CD4-positive, alpha-beta memory T cell (primary cell): Measurements from ENCODE around the gene C2CD5. TPM values are rescaled to one million over a fixed set of nuclear protein-coding genes. Genes with fewer than 3 reads are reported as not detected.

Experiments used
- CTCF ChIA-PET: fragments of 350-600 bp; sonication (Branson Sonifier 250); formaldehyde crosslinking; loops from one replicate; lab custom pipeline; 2021; ENCODE audit warnings: inconsistent platforms; ENCODE audit not compliant: partially characterized antibody; lab: Charles Lee
- POLR2A ChIA-PET: fragments of 350-600 bp; sonication (Branson Sonifier 250); formaldehyde crosslinking; loops from one replicate; lab custom pipeline; 2021; ENCODE audit not compliant: partially characterized antibody; lab: Charles Lee
- DNase-seq, 5 donors: peaks; one replicate each; pipeline versions ENCODE4 v3.0.0 to v3.0.0-alpha.2; 2020 to 2022; ENCODE audit warnings: mixed read lengths in 1 of 5
- H3K27ac ChIP-seq: one replicate; pipeline ENCODE4 v1.7.0; 2013; ENCODE audit warnings: low read depth, low read length
- H3K27me3 ChIP-seq: 2 replicates; pipeline ENCODE4 v1.7.0; 2013; ENCODE audit warnings: mild to moderate bottlenecking, low read length, moderate library complexity; ENCODE audit not compliant: insufficient read depth
- H3K36me3 ChIP-seq: 2 replicates; pipeline ENCODE4 v1.7.0; 2013; ENCODE audit warnings: mild to moderate bottlenecking, low read length, moderate library complexity; ENCODE audit not compliant: insufficient read depth
- H3K4me1 ChIP-seq: 2 replicates; pipeline ENCODE4 v1.7.0; 2013; ENCODE audit warnings: mild to moderate bottlenecking, low read length, moderate library complexity; ENCODE audit not compliant: insufficient read depth
- H3K4me3 ChIP-seq, 2 donors: one replicate each; pipeline ENCODE4 v1.7.0; 2013; ENCODE audit warnings: low read length in 2 of 2, mild to moderate bottlenecking in 1 of 2
- H3K9me3 ChIP-seq, 2 donors: one replicate each; pipeline ENCODE4 v1.7.0; 2013; ENCODE audit warnings: low read length in 2 of 2, control low read depth in 1 of 2; ENCODE audit not compliant: control insufficient read depth in 1 of 2
- H3K27ac Mint-ChIP-seq, 7 donors: one replicate each; pipeline ENCODE4 v1.8.0; 2020 to 2021; ENCODE audit warnings: mixed read lengths in 7 of 7, mild to moderate bottlenecking in 6 of 7, inconsistent platforms in 3 of 7, moderate library complexity in 3 of 7
- H3K27me3 Mint-ChIP-seq, 2 donors: one replicate each; pipeline ENCODE4 v1.8.0; 2020 to 2021; ENCODE audit warnings: mixed read lengths in 2 of 2
- H3K36me3 Mint-ChIP-seq, 2 donors: one replicate each; pipeline ENCODE4 v1.8.0; 2020 to 2021; ENCODE audit warnings: mixed read lengths in 2 of 2, inconsistent platforms in 1 of 2, mild to moderate bottlenecking in 1 of 2
- H3K4me1 Mint-ChIP-seq, 4 donors: one replicate each; pipeline ENCODE4 v1.8.0; 2020 to 2021; ENCODE audit warnings: mixed read lengths in 4 of 4, mild to moderate bottlenecking in 1 of 4
- H3K4me3 Mint-ChIP-seq, 8 donors: one replicate each; pipeline ENCODE4 v1.8.0; 2020 to 2021; ENCODE audit warnings: mixed read lengths in 8 of 8, mild to moderate bottlenecking in 7 of 8, moderate library complexity in 6 of 8, inconsistent platforms in 3 of 8
- H3K9me3 Mint-ChIP-seq, 8 donors: one replicate each; pipeline ENCODE4 v1.8.0; 2020 to 2021; ENCODE audit warnings: mixed read lengths in 8 of 8, mild to moderate bottlenecking in 5 of 8, inconsistent platforms in 3 of 8, moderate library complexity in 1 of 8
- intact Hi-C: fragments of 100-400 bp; cut with micrococcal nuclease; formaldehyde crosslinking; loops from one replicate; pipeline ENCODE4 v1.15.1; 2023
- polyA plus RNA-seq, 2 donors: library from polyadenylated mRNA; unstranded; fragments of 300-500 nt; fragmentation: Illumina TruSeq; gene quantifications; one replicate each; pipeline ENCODE4 v1.2.3, GENCODE V29; 2021
- total RNA-seq, 2 experiments: library from RNA; stranded (reverse); gene quantifications; one replicate each; pipeline ENCODE4 v1.2.3, GENCODE V29; 2021

C2CD5 gene
- total and polyA plus RNA-seq, 4 experiments from 2014 or later, result 12.8 to 59.8 (median 41.4) TPM

GRCh38 chr12:22535478-22535877 is 8.9 kb downstream of the C2CD5 start:
- H3K27ac ChIP-seq, result no peak overlapping the region
- H3K4me3 ChIP-seq, result no peak overlapping the region
- Mint-ChIP-seq H3K27me3 (no peaks in the 10 kb centered on the region), H3K27ac (peak overlapping the region in 6 of 7 donors; percentile 41 to 74 (median 54)), H3K36me3 (peaks cover 27 to 33% of the 10 kb centered on the region in 2 donors), H3K4me3 (peak overlapping the region in 6 of 8 donors; percentile 13 to 66 (median 33)), H3K4me1 (peaks cover 36 to 58% (median 53%) of the 10 kb centered on the region in 4 donors), H3K9me3 (no peaks in the 10 kb centered on the region)
- ChIA-PET CTCF (interaction anchor here (0.9 to 1.1 kb wide), 2 partner anchors 9 to 95 kb away, joined by 3 to 4 read pairs; partner anchors contain the start of gene C2CD5), POLR2A (interaction anchor here (0.9 to 1.5 kb wide), 3 partner anchors 9 to 92 kb away, joined by 3 to 16 read pairs (median 5); partner anchors contain the start of genes C2CD5 and ETNK1)
- peaks cover 49% of the 10 kb centered on the region for H3K4me1 ChIP-seq
- H3K27me3 ChIP-seq, result no peaks in the 10 kb centered on the region
- intact Hi-C loops, result no loop called here
- H3K36me3 ChIP-seq, result peaks cover 15% of the 10 kb centered on the region
- no peaks in the 10 kb centered on the region for H3K9me3 ChIP-seq
- peak in 4 of 5 donors; percentile 33 to 49 (median 40) for DNase-seq

GRCh38 chr12:22535038-22535437 is 9.3 kb downstream of the C2CD5 start:
- no peak for DNase-seq
- Mint-ChIP-seq H3K9me3 (no peaks in the 10 kb centered on the region), H3K4me3 (peak overlapping the region in 3 of 8 donors; percentile 17 to 66 (median 62)), H3K27me3 (no peaks in the 10 kb centered on the region), H3K4me1 (peaks cover 36 to 58% (median 50%) of the 10 kb centered on the region in 4 donors), H3K36me3 (peaks cover 27 to 30% of the 10 kb centered on the region in 2 donors), H3K27ac (peak overlapping the region in 1 of 7 donors; percentile 41)
- ChIA-PET CTCF (interaction anchor here (1.1 kb wide), 1 partner anchor 9 kb away, joined by 4 read pairs; the partner anchor contains the start of gene C2CD5), POLR2A (interaction anchor here (1.0 to 1.5 kb wide), 2 partner anchors 10 to 92 kb away, joined by 3 to 16 read pairs; partner anchors contain the start of gene C2CD5)
- H3K9me3 ChIP-seq, result no peaks in the 10 kb centered on the region
- H3K27ac ChIP-seq, result no peak overlapping the region
- peaks cover 48% of the 10 kb centered on the region for H3K4me1 ChIP-seq
- H3K4me3 ChIP-seq, result no peak overlapping the region
- intact Hi-C loops, result no loop called here
- H3K36me3 ChIP-seq, result peaks cover 15% of the 10 kb centered on the region
- no peaks in the 10 kb centered on the region for H3K27me3 ChIP-seq

- Mint-ChIP-seq H3K9me3 (no peaks in the 10 kb centered on the region), H3K36me3 (peaks cover 30 to 37% of the 10 kb centered on the region in 2 donors), H3K27ac (peak overlapping the region in 2 of 7 donors; percentile 25 to 67), H3K4me3 (no peak overlapping the region), H3K27me3 (no peaks in the 10 kb centered on the region), H3K4me1 (peaks cover 27 to 45% (median 39%) of the 10 kb centered on the region in 4 donors)
- no peaks in the 10 kb centered on the region for H3K9me3 ChIP-seq
- no peak overlapping the region for H3K4me3 ChIP-seq
- DNase-seq, result no peak
- intact Hi-C loops, result no loop called here
- POLR2A ChIA-PET, result interaction anchor here (2.8 kb wide), 1 partner anchor 11 kb away, joined by 15 read pairs; the partner anchor contains the start of gene C2CD5
- CTCF ChIA-PET, result interaction anchor here (1.2 kb wide), 1 partner anchor 11 kb away, joined by 4 read pairs; the partner anchor contains the start of gene C2CD5
- peaks cover 33% of the 10 kb centered on the region for H3K4me1 ChIP-seq
- no peaks in the 10 kb centered on the region for H3K27me3 ChIP-seq
- peaks cover 17% of the 10 kb centered on the region for H3K36me3 ChIP-seq
- no peak overlapping the region for H3K27ac ChIP-seq
Observed at GRCh38 chr12:22533155-22533554, 11.2 kb downstream of the C2CD5 start.

GRCh38 chr12:22532317-22532716 is 12.0 kb downstream of the C2CD5 start:
- H3K4me3 ChIP-seq, result no peak overlapping the region
- intact Hi-C loops, result no loop called here
- Mint-ChIP-seq H3K36me3 (peaks cover 32 to 41% of the 10 kb centered on the region in 2 donors), H3K27me3 (no peaks in the 10 kb centered on the region), H3K27ac (no peak overlapping the region), H3K9me3 (no peaks in the 10 kb centered on the region), H3K4me1 (peaks cover 22 to 37% (median 33%) of the 10 kb centered on the region in 4 donors), H3K4me3 (no peak overlapping the region)
- CTCF ChIA-PET, result interaction anchor here (1.2 to 2.6 kb wide), 2 partner anchors 12 to 98 kb away, joined by 4 to 16 read pairs; partner anchors contain the start of gene C2CD5
- H3K4me1 ChIP-seq, result peaks cover 24% of the 10 kb centered on the region
- POLR2A ChIA-PET, result interaction anchor here (1.3 to 2.8 kb wide), 2 partner anchors 9 to 12 kb away, joined by 3 to 15 read pairs; partner anchors contain the start of gene C2CD5
- H3K36me3 ChIP-seq, result peaks cover 20% of the 10 kb centered on the region
- no peaks in the 10 kb centered on the region for H3K27me3 ChIP-seq
- H3K27ac ChIP-seq, result no peak overlapping the region
- DNase-seq, result no peak
- no peaks in the 10 kb centered on the region for H3K9me3 ChIP-seq

- no peaks in the 10 kb centered on the region for H3K27me3 ChIP-seq
- intact Hi-C loops, result no loop called here
- no peaks in the 10 kb centered on the region for H3K9me3 ChIP-seq
- peaks cover 33 to 42% of the 10 kb centered on the region in 2 donors for H3K36me3 Mint-ChIP-seq
- ChIA-PET POLR2A (interaction anchor here (1.3 to 2.8 kb wide), 2 partner anchors 10 to 13 kb away, joined by 3 to 15 read pairs; partner anchors contain the start of gene C2CD5), CTCF (interaction anchor here (0.9 to 2.6 kb wide), 7 partner anchors 8 to 105 kb away, joined by 3 to 16 read pairs (median 4); partner anchors contain the start of gene C2CD5)
- peak overlapping the region in 1 of 7 donors; percentile 7 for H3K27ac Mint-ChIP-seq
- H3K4me3 ChIP-seq, result no peak overlapping the region
- H3K9me3 Mint-ChIP-seq, result no peaks in the 10 kb centered on the region
- peaks cover 20% of the 10 kb centered on the region for H3K36me3 ChIP-seq
- H3K4me3 Mint-ChIP-seq, result no peak overlapping the region
- H3K27ac ChIP-seq, result no peak overlapping the region
- no peak for DNase-seq
- peaks cover 13% of the 10 kb centered on the region for H3K4me1 ChIP-seq
- H3K27me3 Mint-ChIP-seq, result no peaks in the 10 kb centered on the region
- H3K4me1 Mint-ChIP-seq, result peaks cover 15 to 28% (median 24%) of the 10 kb centered on the region in 4 donors
Observed at GRCh38 chr12:22531205-22531604, 13.1 kb downstream of the C2CD5 start.

- no peak overlapping the region for H3K4me3 Mint-ChIP-seq
- peak in 4 of 5 donors; percentile 42 to 54 (median 51) for DNase-seq
- H3K4me1 ChIP-seq, result no peaks in the 10 kb centered on the region
- H3K36me3 Mint-ChIP-seq, result peaks cover 37 to 49% of the 10 kb centered on the region in 2 donors
- H3K27me3 Mint-ChIP-seq, result no peaks in the 10 kb centered on the region
- H3K27ac ChIP-seq, result no peak overlapping the region
- H3K4me3 ChIP-seq, result no peak overlapping the region
- H3K27me3 ChIP-seq, result no peaks in the 10 kb centered on the region
- no peaks in the 10 kb centered on the region for H3K9me3 Mint-ChIP-seq
- peaks cover 8 to 18% (median 12%) of the 10 kb centered on the region in 4 donors for H3K4me1 Mint-ChIP-seq
- intact Hi-C loops, result loop anchor here (1.0 to 2.0 kb wide), 4 partner anchors 15 to 141 kb away; partner anchors contain the start of gene C2CD5
- no peaks in the 10 kb centered on the region for H3K9me3 ChIP-seq
- H3K27ac Mint-ChIP-seq, result no peak overlapping the region
- POLR2A ChIA-PET, result interaction anchor here (1.0 kb wide), 1 partner anchor 15 kb away, joined by 3 read pairs; the partner anchor contains the start of gene C2CD5
- H3K36me3 ChIP-seq, result peaks cover 20% of the 10 kb centered on the region
- CTCF ChIA-PET, result interaction anchor here (0.7 to 2.7 kb wide), 23 partner anchors 10 to 483 kb away, joined by 3 to 19 read pairs (median 4); partner anchors contain the start of genes C2CD5 and ETNK1
Observed at GRCh38 chr12:22529281-22530060, 14.9 kb downstream of the C2CD5 start.
